ENCODE measurements around the gene KITLG. TPM values are rescaled to one million over a fixed set of nuclear protein-coding genes. Genes with fewer than 3 reads are reported as not detected.
A peak's percentile ranks its signal among the peaks of the same experiment; 100 is the strongest.

Gene KITLG
- polyA plus RNA-seq, 1 donor (not counting 4 experiments of a cell fraction or from before 2014, with no cell fraction given) = 21.2 TPM

DNA sequence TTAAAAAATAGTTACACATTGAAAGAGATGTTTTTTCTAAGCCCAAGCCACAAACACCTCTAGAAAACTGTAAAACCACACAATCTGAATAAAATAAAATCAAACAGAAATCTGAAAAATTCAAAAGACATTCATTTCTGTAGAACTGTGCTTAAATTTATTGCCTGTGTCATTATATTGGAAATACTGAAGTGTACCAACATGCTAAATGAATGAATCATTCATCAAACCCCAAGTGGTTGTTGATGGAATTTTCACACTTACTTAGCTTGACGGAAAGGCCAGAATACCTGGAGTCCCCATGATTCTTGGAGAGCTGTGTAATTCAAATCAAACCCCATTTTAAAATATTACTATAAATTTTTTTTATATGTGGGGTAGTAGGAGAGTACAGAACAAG is 2.7 kb downstream of the KITLG start:
- Histone ChIP-seq H3K27ac (ENCODE audit: control insufficient read depth, insufficient read depth, low read length) (peak overlapping the region; percentile 59), H3K4me1 (ENCODE audit: control insufficient read depth, extremely low read depth, insufficient read depth, low read length) (peaks cover 51% of the 10 kb centered on the region), H3K27me3 (ENCODE audit: control insufficient read depth, extremely low read depth, insufficient read depth, low read length) (no peaks in the 10 kb centered on the region), H3K4me3 (ENCODE audit: control insufficient read depth in 2 of 3, extremely low read depth in 1 of 3, insufficient read depth in 2 of 3, low read depth in 1 of 3, low read length in 3 of 3) (peak overlapping the region in 2 of 3 experiments; percentile 1 to 84), H3K79me2 (ENCODE audit: control insufficient read depth, insufficient read depth, low read length) (peaks cover 71% of the 10 kb centered on the region), H2AFZ (ENCODE audit: control insufficient read depth, low read length) (no peak overlapping the region), H3K9me1 (ENCODE audit: control insufficient read depth, extremely low read depth, insufficient read depth, low read length) (no peaks in the 10 kb centered on the region), H3K9me3 (ENCODE audit: control insufficient read depth, low read depth, low read length) (no peaks in the 10 kb centered on the region), H3K9ac (ENCODE audit: control insufficient read depth, extremely low read depth, insufficient read depth, low read length) (peak overlapping the region; percentile 83), H3K4me2 (ENCODE audit: control insufficient read depth, extremely low read depth, insufficient read depth, low read depth, low read length) (peak overlapping the region; percentile 72), H3K36me3 (ENCODE audit: control insufficient read depth in 2 of 2, extremely low read depth in 1 of 2, insufficient read depth in 2 of 2, low read length in 2 of 2) (peaks cover 0 to 4% of the 10 kb centered on the region in 2 experiments), H4K20me1 (ENCODE audit: control insufficient read depth, extremely low read depth, insufficient read depth, low read length) (no peaks in the 10 kb centered on the region)
- dilution Hi-C loops (cut with MboI; ENCODE audit: extremely low pct_ligation_motif_present, low sequenced_read_pairs) = no loop called here
- FAIRE-seq = peak; percentile 79
- no peak for DNase-seq (ENCODE audit: low read depth, low spot score)
- TF ChIP-seq, protein P1, sequence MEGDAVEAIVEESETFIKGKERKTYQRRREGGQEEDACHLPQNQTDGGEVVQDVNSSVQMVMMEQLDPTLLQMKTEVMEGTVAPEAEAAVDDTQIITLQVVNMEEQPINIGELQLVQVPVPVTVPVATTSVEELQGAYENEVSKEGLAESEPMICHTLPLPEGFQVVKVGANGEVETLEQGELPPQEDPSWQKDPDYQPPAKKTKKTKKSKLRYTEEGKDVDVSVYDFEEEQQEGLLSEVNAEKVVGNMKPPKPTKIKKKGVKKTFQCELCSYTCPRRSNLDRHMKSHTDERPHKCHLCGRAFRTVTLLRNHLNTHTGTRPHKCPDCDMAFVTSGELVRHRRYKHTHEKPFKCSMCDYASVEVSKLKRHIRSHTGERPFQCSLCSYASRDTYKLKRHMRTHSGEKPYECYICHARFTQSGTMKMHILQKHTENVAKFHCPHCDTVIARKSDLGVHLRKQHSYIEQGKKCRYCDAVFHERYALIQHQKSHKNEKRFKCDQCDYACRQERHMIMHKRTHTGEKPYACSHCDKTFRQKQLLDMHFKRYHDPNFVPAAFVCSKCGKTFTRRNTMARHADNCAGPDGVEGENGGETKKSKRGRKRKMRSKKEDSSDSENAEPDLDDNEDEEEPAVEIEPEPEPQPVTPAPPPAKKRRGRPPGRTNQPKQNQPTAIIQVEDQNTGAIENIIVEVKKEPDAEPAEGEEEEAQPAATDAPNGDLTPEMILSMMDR (optimal IDR thresholded peaks at IDR 0.05 in 1 of 3, IDR thresholded peaks at IDR 0.05 in 1 of 3, conservative IDR thresholded peaks at IDR 0.05 in 1 of 3; ENCODE audit: extremely low read depth in 1 of 3, insufficient read depth in 2 of 3, low read length in 3 of 3) = peak in 2 of 3 experiments; percentile 32
- TF ChIP-seq EZH2 (IDR thresholded peaks at IDR 0.05; ENCODE audit: low read length) = no peak

DNA sequence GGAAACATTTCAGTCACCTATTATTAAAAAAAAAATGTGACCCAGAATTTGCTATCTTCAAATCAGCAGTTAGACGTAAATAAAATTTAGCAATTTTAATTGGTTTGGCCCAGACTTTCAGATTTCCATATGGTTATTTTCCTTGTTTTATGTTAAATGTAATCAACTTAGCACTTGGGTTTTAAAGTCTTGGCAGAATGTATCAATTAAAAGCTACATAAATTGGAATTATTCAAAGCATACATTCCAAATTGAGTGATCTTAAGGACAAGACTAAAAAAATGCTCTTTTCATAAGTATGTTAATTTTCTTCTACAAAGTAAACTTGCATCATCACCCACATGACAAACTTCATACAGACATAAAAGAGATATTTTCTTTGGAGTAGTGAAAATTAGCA is 3.4 kb downstream of the KITLG start:
- H3K27ac ChIP-seq (ENCODE audit: control insufficient read depth, insufficient read depth, low read length) = peak overlapping the region; percentile 59
- H3K36me3 ChIP-seq (ENCODE audit: control insufficient read depth in 2 of 2, extremely low read depth in 1 of 2, insufficient read depth in 2 of 2, low read length in 2 of 2) = peaks cover 0 to 4% of the 10 kb centered on the region in 2 experiments
- H4K20me1 ChIP-seq (ENCODE audit: control insufficient read depth, extremely low read depth, insufficient read depth, low read length) = no peaks in the 10 kb centered on the region
- no peaks in the 10 kb centered on the region for H3K9me3 ChIP-seq (ENCODE audit: control insufficient read depth, low read depth, low read length)
- H3K27me3 ChIP-seq (ENCODE audit: control insufficient read depth, extremely low read depth, insufficient read depth, low read length) = no peaks in the 10 kb centered on the region
- H3K4me1 ChIP-seq (ENCODE audit: control insufficient read depth, extremely low read depth, insufficient read depth, low read length) = peaks cover 51% of the 10 kb centered on the region
- dilution Hi-C loops (cut with MboI; ENCODE audit: extremely low pct_ligation_motif_present, low sequenced_read_pairs) = no loop called here
- peak overlapping the region in 2 of 3 experiments; percentile 7 to 56 for H3K4me3 ChIP-seq (ENCODE audit: control insufficient read depth in 2 of 3, extremely low read depth in 1 of 3, insufficient read depth in 2 of 3, low read depth in 1 of 3, low read length in 3 of 3)
- H3K9me1 ChIP-seq (ENCODE audit: control insufficient read depth, extremely low read depth, insufficient read depth, low read length) = no peaks in the 10 kb centered on the region
- no peak overlapping the region for H3K9ac ChIP-seq (ENCODE audit: control insufficient read depth, extremely low read depth, insufficient read depth, low read length)
- H3K4me2 ChIP-seq (ENCODE audit: control insufficient read depth, extremely low read depth, insufficient read depth, low read depth, low read length) = peak overlapping the region; percentile 72
- DNase-seq (ENCODE audit: low read depth, low spot score) (no peak), FAIRE-seq (no peak)
- peaks cover 72% of the 10 kb centered on the region for H3K79me2 ChIP-seq (ENCODE audit: control insufficient read depth, insufficient read depth, low read length)
- TF ChIP-seq, protein P1 (optimal IDR thresholded peaks at IDR 0.05 in 1 of 3, IDR thresholded peaks at IDR 0.05 in 1 of 3, conservative IDR thresholded peaks at IDR 0.05 in 1 of 3; ENCODE audit: extremely low read depth in 1 of 3, insufficient read depth in 2 of 3, low read length in 3 of 3) = no peak
- no peak for TF ChIP-seq EZH2 (IDR thresholded peaks at IDR 0.05; ENCODE audit: low read length)
- no peak overlapping the region for H2AFZ ChIP-seq (ENCODE audit: control insufficient read depth, low read length)

All from keratinocyte (primary cell).